HepG2 (cell line): ENCODE measurements around the gene CKAP2L. TPM values are rescaled to one million over a fixed set of nuclear protein-coding genes. Genes with fewer than 3 reads are reported as not detected.

Experiments used
- BCL6 ChIP-seq: IDR thresholded peaks from 2 replicates; pipeline ENCODE4 v1.6.1; 2016; ENCODE audit warnings: missing genetic modification reagents, missing compliant biosample characterization
- CBX5 ChIP-seq: sonication (generic); formaldehyde crosslinking; IDR thresholded peaks from 2 replicates; pipeline ENCODE4 v1.4.0; 2020; ENCODE audit warnings: missing genetic modification reagents, borderline replicate concordance
- CREB1 ChIP-seq, 2 experiments: fragments of 450-650 bp in 1 of 2; IDR thresholded peaks; 2 replicates each; pipeline ENCODE4 v1.6.1; 2016 to 2017; ENCODE audit warnings: control low read depth in 1 of 2, mild to moderate bottlenecking in 1 of 2, missing compliant biosample characterization in 1 of 2, missing genetic modification characterization in 1 of 2
- DPF2 ChIP-seq: sonication (generic); formaldehyde crosslinking; IDR thresholded peaks from 2 replicates; pipeline ENCODE4 v1.4.0; 2020; ENCODE audit warnings: mild to moderate bottlenecking, low read depth, missing genetic modification reagents, borderline replicate concordance
- FOXP1 ChIP-seq, 2 experiments: fragments of 450-650 bp in 1 of 2; IDR thresholded peaks; 2 replicates each; pipeline ENCODE4 v1.6.1; 2017 to 2018; ENCODE audit warnings: antibody characterized with exemption in 1 of 2
- NFKB2 ChIP-seq: sonication (generic); formaldehyde crosslinking; IDR thresholded peaks from 2 replicates; pipeline ENCODE4 v1.4.0; 2020; ENCODE audit warnings: missing genetic modification reagents, borderline replicate concordance
- REPIN1 ChIP-seq: sonication (generic); formaldehyde crosslinking; IDR thresholded peaks from 2 replicates; pipeline ENCODE4 v1.8.0; 2022; ENCODE audit warnings: missing genetic modification reagents, low read depth, mild to moderate bottlenecking, borderline replicate concordance
- ZFP41 ChIP-seq: sonication (generic); formaldehyde crosslinking; IDR thresholded peaks from 2 replicates; pipeline ENCODE4 v1.4.0; 2020; ENCODE audit warnings: mild to moderate bottlenecking, missing genetic modification reagents, borderline replicate concordance
- polyA plus RNA-seq, 8 experiments: library from polyadenylated mRNA; depleted of rRNA in 3 of 8; stranded (reverse) in 7 of 8; unstranded in 1 of 8; fragments of >200 nt; fragmentation: Illumina TruSeq in 4 of 8; extraction: Trizol in 4 of 8; gene quantifications; 2 replicates each; pipeline versions ENCODE4 v1.2.1 to v1.2.3, GENCODE V29; 2011 to 2016; ENCODE audit warnings: low read depth in 4 of 8, missing spikeins in 1 of 8, mixed read lengths in 1 of 8; ENCODE audit not compliant: insufficient read depth in 1 of 8
- total RNA-seq, 5 experiments: library from RNA; depleted of rRNA; stranded (reverse); fragments of >200 nt; fragmentation: Illumina TruSeq; extraction: Trizol; gene quantifications; 2 replicates each; pipeline ENCODE4 v1.2.3, GENCODE V29; 2016; ENCODE audit warnings: low read depth in 1 of 5
- TF ChIP-seq, protein P1 (sequence below), 2 experiments: sonication (generic) in 1 of 2; formaldehyde crosslinking in 1 of 2; IDR thresholded peaks; 2 replicates each; pipeline versions ENCODE4 v1.4.0 to v1.6.1; 2018 to 2020; ENCODE audit warnings: missing genetic modification reagents in 2 of 2, borderline replicate concordance in 1 of 2, low read depth in 1 of 2, mild to moderate bottlenecking in 1 of 2, missing biosample characterization in 1 of 2
- TF ChIP-seq, protein P2 (sequence below): IDR thresholded peaks from 2 replicates; pipeline ENCODE4 v1.6.1; 2016
- TF ChIP-seq, protein P3 (sequence below): sonication (generic); formaldehyde crosslinking; IDR thresholded peaks from 2 replicates; pipeline ENCODE4 v1.4.0; 2020; ENCODE audit warnings: missing genetic modification reagents
- TF ChIP-seq, protein P4 (sequence below): sonication (generic); formaldehyde crosslinking; IDR thresholded peaks from 2 replicates; pipeline ENCODE4 v1.4.0; 2020; ENCODE audit warnings: missing genetic modification reagents
- TF ChIP-seq, protein P5 (sequence below): sonication (generic); formaldehyde crosslinking; conservative IDR thresholded peaks from 2 replicates; pipeline ENCODE4 v1.4.0; 2020; ENCODE audit warnings: mild to moderate bottlenecking, missing genetic modification reagents, moderate library complexity

The CKAP2L gene
- total and polyA plus RNA-seq, 2 of the 13 experiments (the other 11 are each of a cell fraction or from before 2014, with no cell fraction given) = 7.1 to 9.5 TPM

DNA sequence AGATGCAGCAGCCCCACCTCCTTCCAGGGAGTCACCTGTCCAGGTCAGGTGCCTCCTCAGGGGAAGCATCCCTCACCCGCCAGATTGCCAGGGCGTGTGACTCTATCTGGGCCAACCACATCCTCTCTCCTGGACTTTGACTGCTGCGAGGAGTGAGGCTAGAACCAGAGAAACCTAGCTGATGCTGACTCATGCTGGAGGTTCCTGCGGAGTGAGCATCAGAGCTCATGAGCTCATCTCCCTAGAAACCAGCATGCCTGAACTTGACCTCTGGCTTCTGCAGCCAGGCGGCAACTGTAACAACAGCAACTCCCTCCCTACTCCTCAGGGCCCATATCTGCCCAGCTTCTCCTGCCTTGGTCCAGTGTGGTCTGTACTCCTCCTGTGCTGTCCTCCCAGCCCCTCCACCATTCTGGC is 71.9 kb downstream of the CKAP2L start (continued):
- TF ChIP-seq, protein P1, sequence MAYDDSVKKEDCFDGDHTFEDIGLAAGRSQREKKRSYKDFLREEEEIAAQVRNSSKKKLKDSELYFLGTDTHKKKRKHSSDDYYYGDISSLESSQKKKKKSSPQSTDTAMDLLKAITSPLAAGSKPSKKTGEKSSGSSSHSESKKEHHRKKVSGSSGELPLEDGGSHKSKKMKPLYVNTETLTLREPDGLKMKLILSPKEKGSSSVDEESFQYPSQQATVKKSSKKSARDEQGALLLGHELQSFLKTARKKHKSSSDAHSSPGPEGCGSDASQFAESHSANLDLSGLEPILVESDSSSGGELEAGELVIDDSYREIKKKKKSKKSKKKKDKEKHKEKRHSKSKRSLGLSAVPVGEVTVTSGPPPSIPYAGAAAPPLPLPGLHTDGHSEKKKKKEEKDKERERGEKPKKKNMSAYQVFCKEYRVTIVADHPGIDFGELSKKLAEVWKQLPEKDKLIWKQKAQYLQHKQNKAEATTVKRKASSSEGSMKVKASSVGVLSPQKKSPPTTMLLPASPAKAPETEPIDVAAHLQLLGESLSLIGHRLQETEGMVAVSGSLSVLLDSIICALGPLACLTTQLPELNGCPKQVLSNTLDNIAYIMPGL (CRISPR knock-in tag; IDR thresholded peaks at IDR 0.05; ENCODE audit: borderline replicate concordance in 1 of 2, low read depth in 1 of 2) = peak in 1 of 2 experiments; percentile 61; a peak in 2 of 4 replicates
- TF ChIP-seq BCL6 (CRISPR knock-in tag) (peak; percentile 96), REPIN1 (CRISPR knock-in tag) (peak; percentile 39; the same call in 1 of the 2 replicates), CBX5 (peak; percentile 85; the same call in 1 of the 2 replicates), NFKB2 (CRISPR knock-in tag) (no peak; the same call in 1 of the 2 replicates), ZFP41 (no peak), CREB1 (IDR thresholded peaks at IDR 0.05) (peak; percentile 43; the same call in 1 of the 2 replicates), CREB1 (CRISPR knock-in tag; IDR thresholded peaks at IDR 0.05) (no peak), DPF2 (CRISPR knock-in tag) (0 out of 2 replicates have a peak, but pooled peaks have one; percentile 15), FOXP1 (IDR thresholded peaks at IDR 0.05) (no peak), FOXP1 (CRISPR knock-in tag; IDR thresholded peaks at IDR 0.05) (0 out of 2 replicates have a peak, but pooled peaks have one; percentile 19)
- TF ChIP-seq, protein P2, sequence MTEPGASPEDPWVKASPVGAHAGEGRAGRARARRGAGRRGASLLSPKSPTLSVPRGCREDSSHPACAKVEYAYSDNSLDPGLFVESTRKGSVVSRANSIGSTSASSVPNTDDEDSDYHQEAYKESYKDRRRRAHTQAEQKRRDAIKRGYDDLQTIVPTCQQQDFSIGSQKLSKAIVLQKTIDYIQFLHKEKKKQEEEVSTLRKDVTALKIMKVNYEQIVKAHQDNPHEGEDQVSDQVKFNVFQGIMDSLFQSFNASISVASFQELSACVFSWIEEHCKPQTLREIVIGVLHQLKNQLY (CRISPR knock-in tag) = peak; percentile 76; the same call in 1 of the 2 replicates
- TF ChIP-seq, protein P3, sequence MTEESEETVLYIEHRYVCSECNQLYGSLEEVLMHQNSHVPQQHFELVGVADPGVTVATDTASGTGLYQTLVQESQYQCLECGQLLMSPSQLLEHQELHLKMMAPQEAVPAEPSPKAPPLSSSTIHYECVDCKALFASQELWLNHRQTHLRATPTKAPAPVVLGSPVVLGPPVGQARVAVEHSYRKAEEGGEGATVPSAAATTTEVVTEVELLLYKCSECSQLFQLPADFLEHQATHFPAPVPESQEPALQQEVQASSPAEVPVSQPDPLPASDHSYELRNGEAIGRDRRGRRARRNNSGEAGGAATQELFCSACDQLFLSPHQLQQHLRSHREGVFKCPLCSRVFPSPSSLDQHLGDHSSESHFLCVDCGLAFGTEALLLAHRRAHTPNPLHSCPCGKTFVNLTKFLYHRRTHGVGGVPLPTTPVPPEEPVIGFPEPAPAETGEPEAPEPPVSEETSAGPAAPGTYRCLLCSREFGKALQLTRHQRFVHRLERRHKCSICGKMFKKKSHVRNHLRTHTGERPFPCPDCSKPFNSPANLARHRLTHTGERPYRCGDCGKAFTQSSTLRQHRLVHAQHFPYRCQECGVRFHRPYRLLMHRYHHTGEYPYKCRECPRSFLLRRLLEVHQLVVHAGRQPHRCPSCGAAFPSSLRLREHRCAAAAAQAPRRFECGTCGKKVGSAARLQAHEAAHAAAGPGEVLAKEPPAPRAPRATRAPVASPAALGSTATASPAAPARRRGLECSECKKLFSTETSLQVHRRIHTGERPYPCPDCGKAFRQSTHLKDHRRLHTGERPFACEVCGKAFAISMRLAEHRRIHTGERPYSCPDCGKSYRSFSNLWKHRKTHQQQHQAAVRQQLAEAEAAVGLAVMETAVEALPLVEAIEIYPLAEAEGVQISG (CRISPR knock-in tag) = peak; percentile 71
- TF ChIP-seq, protein P4, sequence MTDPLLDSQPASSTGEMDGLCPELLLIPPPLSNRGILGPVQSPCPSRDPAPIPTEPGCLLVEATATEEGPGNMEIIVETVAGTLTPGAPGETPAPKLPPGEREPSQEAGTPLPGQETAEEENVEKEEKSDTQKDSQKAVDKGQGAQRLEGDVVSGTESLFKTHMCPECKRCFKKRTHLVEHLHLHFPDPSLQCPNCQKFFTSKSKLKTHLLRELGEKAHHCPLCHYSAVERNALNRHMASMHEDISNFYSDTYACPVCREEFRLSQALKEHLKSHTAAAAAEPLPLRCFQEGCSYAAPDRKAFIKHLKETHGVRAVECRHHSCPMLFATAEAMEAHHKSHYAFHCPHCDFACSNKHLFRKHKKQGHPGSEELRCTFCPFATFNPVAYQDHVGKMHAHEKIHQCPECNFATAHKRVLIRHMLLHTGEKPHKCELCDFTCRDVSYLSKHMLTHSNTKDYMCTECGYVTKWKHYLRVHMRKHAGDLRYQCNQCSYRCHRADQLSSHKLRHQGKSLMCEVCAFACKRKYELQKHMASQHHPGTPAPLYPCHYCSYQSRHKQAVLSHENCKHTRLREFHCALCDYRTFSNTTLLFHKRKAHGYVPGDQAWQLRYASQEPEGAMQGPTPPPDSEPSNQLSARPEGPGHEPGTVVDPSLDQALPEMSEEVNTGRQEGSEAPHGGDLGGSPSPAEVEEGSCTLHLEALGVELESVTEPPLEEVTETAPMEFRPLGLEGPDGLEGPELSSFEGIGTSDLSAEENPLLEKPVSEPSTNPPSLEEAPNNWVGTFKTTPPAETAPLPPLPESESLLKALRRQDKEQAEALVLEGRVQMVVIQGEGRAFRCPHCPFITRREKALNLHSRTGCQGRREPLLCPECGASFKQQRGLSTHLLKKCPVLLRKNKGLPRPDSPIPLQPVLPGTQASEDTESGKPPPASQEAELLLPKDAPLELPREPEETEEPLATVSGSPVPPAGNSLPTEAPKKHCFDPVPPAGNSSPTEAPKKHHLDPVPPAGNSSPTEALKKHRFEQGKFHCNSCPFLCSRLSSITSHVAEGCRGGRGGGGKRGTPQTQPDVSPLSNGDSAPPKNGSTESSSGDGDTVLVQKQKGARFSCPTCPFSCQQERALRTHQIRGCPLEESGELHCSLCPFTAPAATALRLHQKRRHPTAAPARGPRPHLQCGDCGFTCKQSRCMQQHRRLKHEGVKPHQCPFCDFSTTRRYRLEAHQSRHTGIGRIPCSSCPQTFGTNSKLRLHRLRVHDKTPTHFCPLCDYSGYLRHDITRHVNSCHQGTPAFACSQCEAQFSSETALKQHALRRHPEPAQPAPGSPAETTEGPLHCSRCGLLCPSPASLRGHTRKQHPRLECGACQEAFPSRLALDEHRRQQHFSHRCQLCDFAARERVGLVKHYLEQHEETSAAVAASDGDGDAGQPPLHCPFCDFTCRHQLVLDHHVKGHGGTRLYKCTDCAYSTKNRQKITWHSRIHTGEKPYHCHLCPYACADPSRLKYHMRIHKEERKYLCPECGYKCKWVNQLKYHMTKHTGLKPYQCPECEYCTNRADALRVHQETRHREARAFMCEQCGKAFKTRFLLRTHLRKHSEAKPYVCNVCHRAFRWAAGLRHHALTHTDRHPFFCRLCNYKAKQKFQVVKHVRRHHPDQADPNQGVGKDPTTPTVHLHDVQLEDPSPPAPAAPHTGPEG (CRISPR knock-in tag) = no peak
- TF ChIP-seq, protein P5, sequence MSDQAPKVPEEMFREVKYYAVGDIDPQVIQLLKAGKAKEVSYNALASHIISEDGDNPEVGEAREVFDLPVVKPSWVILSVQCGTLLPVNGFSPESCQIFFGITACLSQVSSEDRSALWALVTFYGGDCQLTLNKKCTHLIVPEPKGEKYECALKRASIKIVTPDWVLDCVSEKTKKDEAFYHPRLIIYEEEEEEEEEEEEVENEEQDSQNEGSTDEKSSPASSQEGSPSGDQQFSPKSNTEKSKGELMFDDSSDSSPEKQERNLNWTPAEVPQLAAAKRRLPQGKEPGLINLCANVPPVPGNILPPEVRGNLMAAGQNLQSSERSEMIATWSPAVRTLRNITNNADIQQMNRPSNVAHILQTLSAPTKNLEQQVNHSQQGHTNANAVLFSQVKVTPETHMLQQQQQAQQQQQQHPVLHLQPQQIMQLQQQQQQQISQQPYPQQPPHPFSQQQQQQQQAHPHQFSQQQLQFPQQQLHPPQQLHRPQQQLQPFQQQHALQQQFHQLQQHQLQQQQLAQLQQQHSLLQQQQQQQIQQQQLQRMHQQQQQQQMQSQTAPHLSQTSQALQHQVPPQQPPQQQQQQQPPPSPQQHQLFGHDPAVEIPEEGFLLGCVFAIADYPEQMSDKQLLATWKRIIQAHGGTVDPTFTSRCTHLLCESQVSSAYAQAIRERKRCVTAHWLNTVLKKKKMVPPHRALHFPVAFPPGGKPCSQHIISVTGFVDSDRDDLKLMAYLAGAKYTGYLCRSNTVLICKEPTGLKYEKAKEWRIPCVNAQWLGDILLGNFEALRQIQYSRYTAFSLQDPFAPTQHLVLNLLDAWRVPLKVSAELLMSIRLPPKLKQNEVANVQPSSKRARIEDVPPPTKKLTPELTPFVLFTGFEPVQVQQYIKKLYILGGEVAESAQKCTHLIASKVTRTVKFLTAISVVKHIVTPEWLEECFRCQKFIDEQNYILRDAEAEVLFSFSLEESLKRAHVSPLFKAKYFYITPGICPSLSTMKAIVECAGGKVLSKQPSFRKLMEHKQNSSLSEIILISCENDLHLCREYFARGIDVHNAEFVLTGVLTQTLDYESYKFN = peak; percentile 78
